HG03521 (cell line): ENCODE measurements around the gene CD2.

ENCODE experiments used
- ATAC-seq: cut with Tn5 transposase; IDR thresholded peaks from one replicate; pipeline ENCODE4 v1.9.1; 2021; ENCODE audit warnings: mild to moderate bottlenecking, moderate library complexity; ENCODE audit not compliant: unreplicated experiment

Gene CD2, protein sequence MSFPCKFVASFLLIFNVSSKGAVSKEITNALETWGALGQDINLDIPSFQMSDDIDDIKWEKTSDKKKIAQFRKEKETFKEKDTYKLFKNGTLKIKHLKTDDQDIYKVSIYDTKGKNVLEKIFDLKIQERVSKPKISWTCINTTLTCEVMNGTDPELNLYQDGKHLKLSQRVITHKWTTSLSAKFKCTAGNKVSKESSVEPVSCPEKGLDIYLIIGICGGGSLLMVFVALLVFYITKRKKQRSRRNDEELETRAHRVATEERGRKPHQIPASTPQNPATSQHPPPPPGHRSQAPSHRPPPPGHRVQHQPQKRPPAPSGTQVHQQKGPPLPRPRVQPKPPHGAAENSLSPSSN

DNA sequence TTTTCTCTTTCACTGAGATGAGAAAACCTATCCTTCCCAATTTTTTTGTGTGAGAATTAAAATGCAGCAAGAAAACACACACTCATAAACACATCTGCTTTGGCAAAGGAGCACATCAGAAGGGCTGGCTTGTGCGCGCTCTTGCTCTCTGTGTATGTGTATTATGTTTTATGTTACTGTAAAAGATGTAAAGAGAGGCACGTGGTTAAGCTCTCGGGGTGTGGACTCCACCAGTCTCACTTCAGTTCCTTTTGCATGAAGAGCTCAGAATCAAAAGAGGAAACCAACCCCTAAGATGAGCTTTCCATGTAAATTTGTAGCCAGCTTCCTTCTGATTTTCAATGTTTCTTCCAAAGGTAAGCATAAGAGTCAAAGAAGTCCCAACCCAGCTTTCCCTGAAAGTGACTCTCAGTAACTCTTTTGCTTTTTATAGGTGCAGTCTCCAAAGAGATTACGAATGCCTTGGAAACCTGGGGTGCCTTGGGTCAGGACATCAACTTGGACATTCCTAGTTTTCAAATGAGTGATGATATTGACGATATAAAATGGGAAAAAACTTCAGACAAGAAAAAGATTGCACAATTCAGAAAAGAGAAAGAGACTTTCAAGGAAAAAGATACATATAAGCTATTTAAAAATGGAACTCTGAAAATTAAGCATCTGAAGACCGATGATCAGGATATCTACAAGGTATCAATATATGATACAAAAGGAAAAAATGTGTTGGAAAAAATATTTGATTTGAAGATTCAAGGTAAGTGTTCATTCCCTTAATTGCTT is at the start of gene CD2:
CD2 (plus strand) TSS at position 233 of the 780 bp plus-strand sequence; CDS start at position 296, 63 bp downstream.
- no peak for ATAC-seq

DNA sequence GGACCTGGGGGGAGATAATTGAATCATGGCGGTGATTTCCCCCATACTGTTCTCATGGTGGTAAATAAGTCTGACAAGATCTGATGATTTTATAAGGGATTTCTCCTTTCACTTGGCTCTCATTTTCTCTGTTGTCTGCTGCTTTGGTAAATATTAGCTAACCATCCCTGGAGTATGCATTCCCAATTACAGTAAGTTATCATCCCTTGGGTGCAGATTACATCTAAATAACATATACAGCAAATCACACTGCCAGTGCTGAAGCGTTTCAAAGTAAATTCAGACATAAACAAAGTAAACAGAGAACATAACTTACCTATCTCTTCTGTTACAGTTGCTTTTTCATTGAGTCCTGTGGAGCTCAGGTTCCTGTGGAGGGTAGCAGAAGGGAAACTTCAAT is 48.1 kb upstream of the CD2 start:
- ATAC-seq = no peak

DNA sequence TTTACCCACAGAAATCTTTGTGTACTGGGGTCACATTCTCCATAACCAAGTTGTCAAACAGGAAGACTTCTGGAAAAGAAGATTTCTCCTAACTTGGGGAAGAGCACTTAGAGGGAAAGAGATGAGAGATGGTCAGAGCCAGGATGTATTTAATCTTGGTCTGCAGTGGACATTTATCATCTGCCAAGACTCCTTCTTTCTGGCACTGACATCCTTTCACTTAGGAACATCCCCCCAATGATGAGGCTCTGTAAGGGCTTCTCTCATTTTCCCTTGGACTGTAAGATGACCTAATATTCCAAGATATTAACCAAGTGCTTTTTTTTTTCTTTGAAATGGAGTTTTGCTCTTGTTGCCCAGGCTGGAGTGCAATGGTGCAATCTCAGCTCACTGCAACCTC is 47.4 kb upstream of the CD2 start:
- ATAC-seq = no peak

DNA sequence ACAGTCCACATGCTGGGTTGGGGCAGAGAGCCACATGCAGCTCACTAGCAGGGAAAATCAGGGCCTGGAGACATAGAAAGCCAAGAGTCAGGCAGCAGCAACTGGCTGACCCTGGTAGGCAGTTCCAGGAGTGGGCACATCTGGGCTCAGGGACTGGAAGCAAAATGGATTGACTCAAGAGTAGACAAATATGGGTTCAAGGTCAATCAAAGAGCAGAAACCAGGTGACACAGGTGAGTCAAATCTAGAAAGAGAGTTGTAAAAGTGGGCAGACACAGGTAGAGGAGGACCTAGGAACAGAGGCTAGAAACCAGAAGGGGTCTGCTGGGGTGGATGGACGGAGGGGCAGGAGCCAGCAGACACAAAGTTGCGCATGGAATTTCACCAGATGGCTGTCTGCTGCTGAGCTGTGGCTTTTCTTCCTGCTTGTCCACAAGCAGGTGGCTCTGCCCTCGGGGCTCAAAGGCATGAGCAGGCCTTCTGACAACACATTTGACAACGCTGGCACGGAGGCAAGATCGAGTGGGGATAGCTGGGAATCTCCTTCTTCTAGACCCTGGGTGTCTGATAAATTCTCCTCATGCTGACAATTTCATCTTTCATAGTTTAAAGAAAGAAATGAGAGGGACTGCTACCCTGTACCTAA is 45.9 kb upstream of the CD2 start:
- ATAC-seq = no peak

DNA sequence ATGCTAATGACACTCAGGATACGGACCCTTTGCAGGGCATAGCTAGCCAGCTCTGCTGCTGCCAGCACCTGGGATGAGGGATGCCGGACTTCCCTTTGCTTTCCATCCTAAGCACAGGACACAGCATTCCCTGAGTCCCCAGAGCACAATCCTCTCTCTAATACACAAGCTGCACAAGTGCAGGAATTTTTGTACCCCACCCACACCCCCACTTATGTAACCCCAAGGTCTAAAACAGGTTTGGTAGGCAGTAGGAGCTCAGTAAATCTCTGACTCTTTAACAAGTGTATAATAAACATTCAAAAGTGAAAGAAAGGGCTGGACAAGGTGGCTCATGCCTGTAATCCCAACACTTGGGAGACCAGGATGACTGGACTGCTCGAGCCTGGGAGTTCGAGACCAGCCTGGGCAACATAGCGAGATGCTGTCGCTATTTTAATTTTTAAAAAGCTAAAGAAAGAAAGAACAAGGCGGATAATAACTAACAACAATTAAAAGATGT is 44.5 kb upstream of the CD2 start:
- ATAC-seq = no peak

DNA sequence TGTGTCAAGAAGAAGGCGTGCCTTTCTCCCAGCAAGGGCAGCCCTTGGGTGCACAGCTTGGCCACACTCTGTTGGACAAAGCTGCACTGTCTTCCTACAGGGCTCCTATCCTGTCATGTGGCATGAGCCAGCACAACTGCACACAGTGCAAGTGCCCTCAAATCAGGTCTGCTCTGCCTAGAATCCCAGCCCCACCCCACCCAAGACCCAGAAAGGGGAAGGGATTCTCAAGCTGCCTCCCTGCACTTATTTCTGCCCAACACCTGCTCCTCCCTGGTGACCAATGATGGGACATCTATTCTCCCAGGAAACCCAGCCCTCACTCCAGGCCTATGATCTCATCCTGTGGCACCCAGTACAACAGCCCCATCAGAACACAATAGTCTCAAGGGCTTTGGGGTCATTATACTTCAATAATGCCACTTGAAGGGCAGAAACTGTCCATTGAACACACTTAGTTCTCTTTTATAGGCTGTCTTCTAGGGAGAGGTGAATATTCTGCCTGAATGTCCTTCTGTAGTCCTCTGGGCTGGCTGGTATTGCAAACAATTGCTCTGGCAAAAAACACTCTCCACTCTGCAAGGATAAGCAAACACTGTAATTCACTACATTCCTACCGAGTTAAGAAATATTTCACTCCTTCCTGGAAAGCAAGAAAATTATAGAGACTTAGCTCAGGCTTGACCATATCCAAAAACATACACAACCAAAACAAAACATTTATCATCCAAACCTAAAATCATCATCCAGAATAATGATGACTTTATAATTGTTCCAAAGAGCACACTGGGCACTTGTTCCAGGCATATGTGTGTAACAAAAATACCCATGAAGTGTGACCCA is 43.6 kb upstream of the CD2 start:
- no peak for ATAC-seq

DNA sequence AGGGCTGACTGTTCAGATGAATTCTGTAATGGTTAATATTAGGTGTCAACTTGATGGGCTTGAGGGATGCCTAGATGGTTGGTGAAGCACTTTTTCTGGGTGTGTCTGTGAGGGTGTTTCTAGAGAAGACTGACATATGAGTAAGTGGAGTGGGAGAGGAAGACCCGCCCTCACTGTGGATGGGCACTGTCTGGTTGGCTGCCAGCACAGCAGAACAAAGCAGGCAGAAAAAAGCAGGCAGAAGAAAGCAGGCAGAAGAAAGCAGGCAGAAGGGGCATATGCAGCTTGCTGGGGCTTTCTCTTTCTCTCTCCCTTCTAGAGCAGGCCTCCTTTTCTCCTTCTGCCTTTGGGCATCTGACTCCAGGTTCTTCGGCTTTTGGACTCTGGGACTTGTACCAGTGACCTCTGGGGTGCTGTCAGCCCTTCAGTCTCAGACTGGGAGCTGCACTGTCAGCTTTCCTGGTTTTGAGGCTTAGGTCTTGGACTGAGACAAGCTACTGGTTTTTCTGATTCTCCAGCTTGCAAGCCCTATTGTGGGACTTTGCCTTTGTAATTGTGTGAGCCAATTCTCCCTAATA is 42.9 kb upstream of the CD2 start:
- ATAC-seq = no peak

DNA sequence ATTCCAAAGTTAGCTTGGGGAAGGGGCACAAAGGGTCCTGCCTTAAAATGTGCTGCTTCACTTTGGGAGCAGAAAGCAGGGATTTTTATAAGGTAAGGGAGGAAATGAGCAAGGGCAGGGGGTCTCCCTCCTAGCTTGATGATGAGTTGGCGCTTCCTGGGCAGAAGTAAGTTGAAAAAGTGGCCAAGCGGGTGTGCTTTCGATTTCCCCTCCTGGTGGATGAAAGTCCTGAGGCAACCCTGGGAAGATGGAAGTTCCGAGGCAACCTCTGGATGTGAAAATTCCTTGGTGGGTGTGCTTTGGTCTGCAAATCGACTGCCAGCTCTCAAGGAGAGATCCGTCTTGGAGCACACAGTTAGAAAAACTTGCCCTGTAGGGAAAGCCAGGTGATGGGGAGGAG is 41.7 kb upstream of the CD2 start:
- no peak for ATAC-seq

DNA sequence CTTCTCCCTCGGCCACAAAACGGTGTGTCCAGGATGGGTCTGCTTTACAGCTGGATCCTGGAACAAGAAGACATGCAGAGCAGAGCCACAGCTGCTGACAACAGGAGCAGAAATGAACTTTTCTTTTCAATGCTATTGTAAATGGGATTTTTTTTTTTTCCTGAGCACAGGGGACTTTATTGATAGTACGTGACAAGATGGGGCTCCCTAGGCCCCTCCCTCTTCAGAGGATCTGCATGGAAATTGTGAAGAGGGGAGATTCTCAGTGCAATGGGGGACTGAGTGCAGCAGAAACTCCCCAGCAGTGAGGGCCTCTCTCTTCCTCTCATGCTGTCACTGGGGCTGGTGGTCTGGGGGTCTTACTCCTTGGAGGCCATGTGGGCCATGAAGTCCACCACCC is 40.8 kb upstream of the CD2 start:
- ATAC-seq = no peak

DNA sequence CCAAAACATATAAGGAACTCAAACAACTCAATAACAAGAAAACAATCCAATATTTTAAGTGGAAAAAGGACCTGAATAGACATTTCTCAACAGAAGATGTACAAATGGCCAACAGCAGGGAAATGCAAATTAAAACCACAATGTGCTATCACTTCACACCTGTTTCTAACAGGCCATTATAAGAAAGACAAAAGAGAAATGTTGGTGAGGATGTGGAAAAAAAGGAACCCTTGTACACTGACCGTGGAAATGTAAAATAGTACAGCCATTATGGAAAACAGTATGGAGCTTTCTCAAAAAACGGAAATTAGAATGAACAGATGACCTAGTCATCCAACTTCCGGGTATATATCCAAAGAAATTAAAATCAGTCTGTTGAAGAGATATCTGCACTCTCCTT is 37.8 kb upstream of the CD2 start:
- no peak for ATAC-seq

DNA sequence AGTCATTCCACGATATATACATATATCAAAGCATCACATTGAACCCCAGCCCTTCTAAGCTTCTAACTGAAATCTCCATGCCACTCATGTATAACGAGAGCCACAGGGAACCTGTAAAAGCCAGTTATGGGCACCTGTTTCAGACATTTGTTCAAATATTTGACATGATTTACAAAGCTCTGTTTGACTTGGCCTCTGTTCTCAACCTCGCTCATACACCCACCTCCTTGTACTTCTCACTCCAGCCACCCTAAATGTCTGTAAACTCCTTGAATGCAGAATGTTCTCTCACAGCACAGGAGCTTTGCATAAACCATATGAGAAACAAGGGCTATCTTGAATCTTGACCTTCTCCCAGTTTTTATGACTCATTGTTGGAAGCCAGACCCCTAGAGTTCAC is 36.9 kb upstream of the CD2 start:
- ATAC-seq = no peak

DNA sequence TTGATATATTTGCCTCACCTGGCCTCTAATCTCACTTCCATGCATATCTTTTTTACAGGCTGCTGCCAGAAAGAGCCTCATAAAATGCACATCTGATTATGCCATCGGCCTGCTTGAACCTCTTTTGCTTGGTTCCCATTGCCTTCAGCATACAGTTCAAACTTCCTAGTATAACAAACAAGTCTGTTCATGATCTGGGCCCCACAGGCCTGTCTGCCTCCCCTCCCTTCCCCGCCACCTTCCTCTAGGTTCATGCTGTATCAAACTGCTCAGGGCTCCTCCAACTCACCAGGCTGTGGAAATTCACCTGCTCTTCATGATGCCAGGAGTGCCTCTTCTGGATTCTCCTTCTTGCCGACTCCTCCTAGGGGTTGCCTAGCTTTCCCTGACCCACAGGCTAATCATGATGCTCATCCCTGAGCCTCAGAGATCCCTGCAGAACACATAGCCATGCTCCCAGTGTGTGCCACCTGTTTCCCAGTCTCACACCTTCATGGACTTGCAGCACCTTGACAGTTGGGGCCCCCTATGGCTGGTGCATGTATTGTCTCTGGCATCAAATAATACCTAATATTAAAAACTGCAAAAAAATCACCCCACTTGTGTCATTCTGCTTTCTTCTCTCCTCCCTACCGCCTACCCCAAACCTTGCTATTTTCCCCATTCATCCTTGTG is 33.7 kb upstream of the CD2 start:
- ATAC-seq = no peak

DNA sequence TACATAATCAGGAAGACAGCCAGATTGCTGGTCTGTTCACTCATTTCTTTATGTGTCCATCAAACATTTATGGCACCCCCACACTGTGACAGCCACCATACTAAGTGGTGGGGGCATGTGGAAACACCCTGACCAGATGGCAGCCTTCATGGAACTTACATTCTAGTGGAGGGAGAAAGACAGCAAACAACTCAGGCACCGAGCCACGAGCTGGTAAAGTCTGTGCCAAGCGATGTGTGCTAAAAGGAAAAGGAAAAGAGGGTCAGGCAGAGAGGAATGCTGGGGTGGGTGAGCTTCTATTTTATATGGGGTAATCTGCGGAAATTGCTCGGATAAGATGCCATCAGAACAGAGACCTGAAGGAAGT is 33.2 kb upstream of the CD2 start:
- ATAC-seq = no peak

DNA sequence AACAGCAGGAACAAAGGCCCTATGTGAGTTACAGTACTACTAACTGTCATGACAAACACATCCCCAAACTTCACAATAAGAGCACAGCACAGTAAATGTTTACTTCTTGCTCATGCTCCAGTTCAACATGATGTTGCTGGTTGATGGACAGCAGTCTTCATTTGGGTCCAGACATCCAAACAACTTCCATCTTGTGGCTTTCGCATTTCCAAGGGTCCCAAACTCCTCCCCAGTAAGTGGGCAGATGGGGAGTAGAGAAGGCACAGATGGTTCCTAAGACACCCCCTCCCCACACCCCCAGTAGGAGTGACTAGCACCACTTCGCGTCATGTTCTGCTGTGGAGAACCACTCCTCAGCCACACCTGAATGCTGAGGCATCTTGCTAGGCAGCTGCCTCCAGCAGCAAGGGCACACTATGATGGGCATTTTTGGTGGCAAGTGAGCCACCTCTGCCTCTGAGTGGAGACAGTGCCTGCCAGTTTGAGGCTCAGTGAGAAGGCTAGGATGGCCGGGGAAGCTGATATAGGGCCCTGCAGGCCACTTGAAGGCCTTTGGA is 32.7 kb upstream of the CD2 start:
- no peak for ATAC-seq

DNA sequence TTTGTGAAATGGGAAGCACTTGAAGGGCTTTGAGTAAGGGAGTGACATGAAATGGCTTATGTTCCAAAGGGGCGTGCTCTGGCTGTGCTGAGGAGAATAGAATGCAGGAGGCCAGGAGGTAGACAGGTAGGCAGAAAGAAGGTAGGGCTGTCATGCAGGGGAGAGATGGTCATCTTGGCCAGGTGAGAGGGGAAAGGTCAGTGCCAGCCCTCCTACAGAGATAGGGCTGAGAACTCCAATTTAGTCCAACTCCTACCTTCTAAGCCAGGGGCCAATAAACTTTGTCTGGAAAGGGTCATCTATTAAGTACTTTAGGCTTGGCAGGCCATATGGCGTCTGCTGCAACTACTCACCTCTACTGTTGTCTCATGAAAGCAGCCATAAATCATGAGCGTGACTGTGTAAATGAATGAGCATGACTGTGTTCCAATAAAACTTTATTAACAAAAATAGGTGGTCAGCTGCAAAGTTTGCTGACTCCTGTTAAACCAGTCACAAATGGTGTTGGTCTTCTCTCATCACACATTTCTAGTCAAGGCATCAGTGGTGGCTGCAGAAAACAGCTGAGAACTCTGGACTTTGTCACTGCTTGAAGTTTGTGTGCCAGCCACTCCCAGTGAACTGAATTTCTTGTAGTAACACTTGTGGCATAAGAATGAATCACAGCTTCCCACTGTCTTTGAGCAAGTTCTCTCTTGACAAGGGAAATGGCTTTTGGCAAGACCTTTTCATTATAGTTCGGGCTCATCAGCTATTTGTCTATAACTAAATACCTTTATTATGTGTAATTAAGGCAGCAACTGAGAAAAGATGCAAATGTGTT is 32.0 kb upstream of the CD2 start:
- no peak for ATAC-seq

DNA sequence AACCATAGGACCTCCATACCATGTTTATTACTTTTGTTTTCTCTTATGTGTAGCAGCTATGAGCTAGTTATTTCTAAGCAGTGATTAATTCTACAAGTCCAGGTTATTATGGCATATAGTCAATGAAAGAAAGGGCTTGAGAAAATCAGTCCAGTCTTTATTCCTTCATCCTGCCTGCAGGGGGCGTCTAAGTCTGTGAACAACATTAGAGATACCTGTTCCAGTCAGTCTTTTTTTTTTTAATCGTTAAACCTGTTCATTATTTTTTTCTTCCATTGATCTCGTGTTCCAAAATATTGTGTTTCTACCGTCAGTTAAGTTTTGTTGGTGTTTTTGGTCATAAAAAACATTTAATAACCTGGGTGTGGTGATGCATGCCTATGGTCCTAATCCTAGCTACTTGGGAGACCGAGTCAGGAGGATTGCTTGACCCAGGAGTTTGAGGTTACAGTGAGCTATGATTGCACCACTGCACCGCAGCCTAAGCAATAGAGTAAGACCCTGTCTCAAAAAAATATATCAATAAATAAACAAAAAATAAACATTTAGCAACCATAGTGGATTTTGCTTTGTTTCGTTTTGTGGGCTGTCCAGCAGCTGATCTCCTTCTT is 29.4 kb upstream of the CD2 start:
- no peak for ATAC-seq

DNA sequence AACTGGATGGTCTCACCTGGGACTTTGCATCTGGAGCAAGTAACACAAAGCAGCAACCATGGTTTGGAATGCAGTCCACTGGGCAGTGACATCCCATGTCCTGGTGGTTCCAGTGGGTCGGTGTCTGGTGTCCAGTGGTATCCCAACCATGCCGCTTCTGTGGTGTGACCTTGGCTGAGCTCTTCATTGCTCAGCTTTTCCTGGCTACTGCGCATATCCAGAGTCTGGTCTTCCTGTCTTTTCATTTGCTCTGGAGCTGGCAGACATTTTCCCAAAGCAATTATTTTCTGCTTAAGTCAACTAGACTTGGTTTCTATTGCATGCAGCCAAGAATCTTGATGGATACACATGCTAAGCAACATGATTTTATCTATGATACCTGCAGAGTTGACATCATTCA is 28.4 kb upstream of the CD2 start:
- ATAC-seq = no peak
